ENCODE data around the gene TXNDC11.

GRCh38 chr16:11721781-11722467, 20.7 kb downstream of the TXNDC11 start:
- TF ChIP-seq CTCF (conservative IDR thresholded peaks at IDR 0.05; ENCODE audit: low read depth, low read length) = no peak
- no peak for TF ChIP-seq EZH2 (IDR thresholded peaks at IDR 0.05; ENCODE audit: borderline replicate concordance, low read depth, low read length, poor library complexity, severe bottlenecking)
